HCT116 (cell line): ENCODE data around the gene BICD1.

Experiments
- JUND ChIP-seq: IDR thresholded peaks from 2 replicates; pipeline ENCODE4 v1.6.1; 2012
- POLR2AphosphoS5 ChIP-seq: IDR thresholded peaks from 2 replicates; pipeline ENCODE4 v1.6.1; 2011; ENCODE audit warnings: mild to moderate bottlenecking, low read depth, low read length, moderate library complexity

DNA sequence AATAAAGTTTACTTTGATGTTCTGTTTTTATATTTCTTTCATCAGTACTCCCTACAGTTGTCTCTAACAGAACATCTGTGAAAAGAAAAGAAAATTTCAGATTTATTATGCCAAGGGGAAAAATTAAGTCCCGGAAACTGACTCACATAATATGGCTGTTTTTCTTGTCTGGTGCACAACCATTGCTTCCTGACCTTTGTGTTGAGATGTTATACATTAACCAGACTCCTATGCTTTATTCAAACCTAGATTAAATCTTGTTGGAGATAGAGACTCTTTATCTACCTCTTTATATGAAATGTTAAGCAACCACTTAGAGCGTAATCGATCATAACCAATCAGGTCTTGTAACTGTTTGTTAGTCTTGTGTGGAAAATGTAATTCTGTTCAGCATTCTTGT is 37.6 kb upstream of the BICD1 start:
- no peak for TF ChIP-seq JUND
- TF ChIP-seq POLR2AphosphoS5, result no peak
